HEK293 (cell line): ENCODE measurements around the gene TRIM28.

Experiments
- CTCF ChIP-seq: fragments of 450-650 bp; formaldehyde crosslinking; IDR thresholded peaks from 2 replicates; pipeline ENCODE4 v1.5.1; 2016; ENCODE audit warnings: missing biosample characterization, missing genetic modification characterization
- GFI1B ChIP-seq: fragments of 450-650 bp; formaldehyde crosslinking; IDR thresholded peaks from 2 replicates; pipeline ENCODE4 v1.5.1; 2016; ENCODE audit warnings: missing biosample characterization, missing genetic modification characterization
- REST ChIP-seq: fragments of 450-650 bp; formaldehyde crosslinking; IDR thresholded peaks from 2 replicates; pipeline ENCODE4 v1.5.1; 2016; ENCODE audit warnings: missing biosample characterization, missing genetic modification characterization
- ZBTB7A ChIP-seq: fragments of 450-650 bp; formaldehyde crosslinking; IDR thresholded peaks from 2 replicates; pipeline ENCODE4 v1.5.1; 2016; ENCODE audit warnings: low read depth, missing biosample characterization, missing genetic modification characterization
- ZNF175 ChIP-seq: fragments of 450-650 bp; formaldehyde crosslinking; IDR thresholded peaks from 2 replicates; pipeline ENCODE4 v1.5.1; 2016; ENCODE audit warnings: missing biosample characterization, missing genetic modification characterization
- ZNF423 ChIP-seq: fragments of 450-650 bp; formaldehyde crosslinking; IDR thresholded peaks from 2 replicates; pipeline ENCODE4 v1.5.1; 2016; ENCODE audit warnings: missing biosample characterization, missing genetic modification characterization
- ZNF513 ChIP-seq: fragments of 450-650 bp; IDR thresholded peaks from 2 replicates; pipeline ENCODE4 v1.5.1; 2018; ENCODE audit warnings: missing biosample characterization, missing genetic modification characterization
- ZNF626 ChIP-seq: fragments of 450-650 bp; sonication (Bioruptor Pico); formaldehyde crosslinking; IDR thresholded peaks from 2 replicates; pipeline ENCODE4 v1.5.1; 2018; ENCODE audit warnings: missing biosample characterization, missing genetic modification characterization, inconsistent platforms
- ZNF830 ChIP-seq: fragments of 450-650 bp; IDR thresholded peaks from 2 replicates; pipeline ENCODE4 v1.5.0; 2018; ENCODE audit warnings: missing biosample characterization, missing genetic modification characterization, low read depth, mild to moderate bottlenecking, moderate library complexity

GRCh38 chr19:58566989-58567388 lies 23.1 kb downstream of the TRIM28 start:
- TF ChIP-seq ZBTB7A (no peak), CTCF (tag by site-specific recombination) (no peak), ZNF830 (tag by site-specific recombination) (no peak), GFI1B (no peak), ZNF513 (tag by site-specific recombination) (no peak), ZNF626 (tag by site-specific recombination) (no peak), ZNF175 (tag by site-specific recombination) (no peak), ZNF423 (tag by site-specific recombination) (no peak), REST (tag by site-specific recombination) (no peak)
